GM21825 (cell line): Measurements from ENCODE around the gene CSNK1G2.
"Not testable (repeated sequence)": the region's sequence is repeated elsewhere in the genome, so short reads cannot be mapped to it uniquely, and the experiment has no call there.

Experiments
- ATAC-seq: cut with Tn5 transposase; IDR thresholded peaks from one replicate; pipeline ENCODE4 v1.9.1; 2021; ENCODE audit warnings: mild to moderate bottlenecking, moderate library complexity; ENCODE audit not compliant: unreplicated experiment

CSNK1G2 gene

DNA sequence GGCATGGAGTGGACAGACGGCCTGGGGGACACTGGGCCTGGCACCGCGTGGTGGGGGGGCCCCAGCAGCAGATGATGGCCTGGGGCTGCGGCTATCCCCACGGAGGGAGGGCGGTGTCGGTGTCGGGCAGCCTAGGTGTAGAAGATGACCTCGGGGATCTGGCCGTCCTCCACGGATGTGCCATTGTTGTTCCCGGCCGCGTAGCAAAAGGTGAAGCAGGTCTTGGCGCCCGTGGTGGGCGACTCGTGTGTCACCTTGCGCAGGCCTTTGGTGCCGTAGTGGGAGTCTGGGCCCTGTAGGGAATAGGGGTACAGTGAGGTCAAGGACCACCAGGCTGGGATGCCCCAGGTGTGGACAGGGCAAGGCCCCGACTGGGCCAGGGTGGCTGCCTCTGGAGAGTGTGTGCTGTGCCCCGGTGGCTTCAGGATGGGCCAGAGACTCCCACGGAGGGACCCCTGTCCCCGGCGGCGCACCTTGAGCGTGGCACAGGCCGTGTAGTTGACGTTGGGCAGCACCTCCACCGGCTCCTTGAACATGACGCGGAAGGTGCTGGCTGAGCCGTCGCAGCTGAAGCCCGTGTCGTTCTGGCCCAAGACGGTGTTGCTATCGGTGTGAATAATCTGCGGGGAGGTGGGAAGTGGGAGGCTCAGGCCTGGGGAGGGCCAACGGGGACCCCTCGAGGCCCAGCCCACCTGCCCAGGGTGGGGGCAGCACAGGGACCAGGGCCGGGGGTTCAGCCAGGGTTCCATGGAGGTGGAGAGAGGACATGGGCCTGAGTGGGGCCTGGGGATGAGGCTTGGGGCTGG, 45.6 kb downstream of the CSNK1G2 start:
- ATAC-seq = no peak

DNA sequence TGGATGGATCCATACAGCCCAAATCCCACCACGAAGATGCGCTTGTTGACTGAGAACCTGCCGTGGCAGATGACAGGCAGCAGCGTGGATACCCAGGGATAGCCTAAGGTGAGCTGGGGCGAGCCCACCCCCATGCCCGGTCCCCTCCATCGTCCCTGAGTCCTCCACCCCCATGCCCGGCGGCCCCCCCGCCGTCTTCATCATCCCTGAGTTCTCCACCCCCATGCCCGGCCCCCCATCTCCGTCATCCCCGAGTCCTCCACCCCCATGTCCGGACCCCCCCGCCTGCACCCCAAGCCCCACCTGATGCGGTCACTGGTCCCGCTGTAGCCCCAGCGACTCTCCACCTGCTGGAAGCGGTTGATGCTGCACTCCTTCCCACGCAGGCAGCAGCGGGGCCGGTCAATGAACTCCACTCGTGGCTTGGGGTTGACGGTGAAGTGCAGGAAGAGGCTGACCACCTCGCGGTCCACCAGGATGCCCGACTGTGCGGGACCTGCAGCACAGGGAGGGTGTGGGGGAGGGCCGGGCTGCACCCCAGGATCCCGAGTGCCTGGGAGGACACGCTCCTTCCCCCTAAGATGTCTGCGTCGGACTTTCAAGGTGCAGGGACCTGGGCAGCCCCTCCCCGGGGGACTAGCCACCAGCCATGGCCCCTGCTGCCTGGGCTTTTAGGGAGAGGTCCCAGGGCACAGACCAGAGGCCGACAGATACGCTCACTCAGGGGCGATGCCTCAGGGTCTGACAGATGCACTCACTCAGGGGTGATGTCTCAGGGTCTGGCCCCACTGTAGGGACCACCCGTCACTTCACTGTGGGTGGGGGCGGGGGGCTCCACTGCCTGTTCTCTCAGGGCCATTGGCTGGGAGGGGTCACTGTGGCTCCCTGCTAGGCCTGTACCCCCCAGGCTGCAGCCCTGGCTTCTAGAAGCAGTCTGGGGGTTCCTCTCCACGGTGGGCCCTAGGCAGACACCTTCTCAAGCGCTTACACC, 46.5 kb downstream of the CSNK1G2 start:
- no peak for ATAC-seq

DNA sequence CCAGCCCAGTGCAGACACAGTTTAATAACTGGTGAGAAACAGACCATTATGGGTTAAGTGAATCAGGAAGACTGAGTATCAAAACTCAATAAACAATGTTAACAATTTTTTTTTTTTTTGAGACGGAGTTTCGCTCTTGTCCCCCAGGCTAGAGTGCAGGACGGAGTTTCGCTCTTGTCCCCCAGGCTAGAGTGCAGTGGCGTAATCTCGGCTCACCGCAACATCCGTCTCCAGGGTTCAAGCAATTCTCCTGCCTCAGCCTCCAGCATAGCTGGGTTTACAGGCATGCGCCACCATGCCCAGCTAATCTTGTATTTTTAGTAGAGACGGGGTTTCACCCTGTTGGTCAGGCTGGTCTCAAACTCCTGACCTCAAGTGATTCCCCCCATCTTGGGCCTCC, 47.5 kb downstream of the CSNK1G2 start:
- ATAC-seq = not testable (repeated sequence)

DNA sequence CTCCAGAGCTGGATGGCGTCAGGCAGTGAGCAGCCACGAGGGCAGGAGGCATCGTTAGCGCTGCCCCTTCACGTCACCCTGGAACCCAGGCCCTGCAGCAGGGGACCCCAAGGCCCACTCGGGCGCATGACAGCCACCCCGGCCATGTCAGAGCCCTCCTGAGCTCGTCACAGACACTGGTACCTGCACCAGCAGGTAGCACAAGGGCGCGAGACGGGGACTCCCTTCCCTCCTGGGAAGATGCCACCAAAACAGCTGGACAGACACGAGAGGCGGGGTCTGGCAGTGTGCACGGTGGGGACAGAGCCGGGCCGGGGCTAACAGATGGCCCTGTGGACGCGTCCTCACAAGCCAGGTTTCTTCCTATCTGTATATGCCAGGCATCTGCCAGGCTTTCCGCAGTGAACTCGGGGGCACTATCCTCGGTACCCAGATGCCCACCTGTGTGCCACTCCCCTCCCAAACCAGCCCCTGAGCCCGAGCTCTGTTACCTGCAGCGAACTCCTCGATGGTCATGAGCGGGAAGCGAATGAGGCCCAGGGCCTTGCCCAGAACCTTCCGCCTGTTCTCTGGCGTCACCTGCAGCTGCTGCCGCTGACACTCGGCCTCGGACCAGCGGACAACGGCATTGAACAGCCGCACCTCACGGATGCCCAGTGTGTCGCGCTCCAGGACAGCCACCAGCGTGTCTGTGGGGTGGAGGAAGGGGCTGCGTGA, 48.7 kb downstream of the CSNK1G2 start:
- ATAC-seq = no peak

DNA sequence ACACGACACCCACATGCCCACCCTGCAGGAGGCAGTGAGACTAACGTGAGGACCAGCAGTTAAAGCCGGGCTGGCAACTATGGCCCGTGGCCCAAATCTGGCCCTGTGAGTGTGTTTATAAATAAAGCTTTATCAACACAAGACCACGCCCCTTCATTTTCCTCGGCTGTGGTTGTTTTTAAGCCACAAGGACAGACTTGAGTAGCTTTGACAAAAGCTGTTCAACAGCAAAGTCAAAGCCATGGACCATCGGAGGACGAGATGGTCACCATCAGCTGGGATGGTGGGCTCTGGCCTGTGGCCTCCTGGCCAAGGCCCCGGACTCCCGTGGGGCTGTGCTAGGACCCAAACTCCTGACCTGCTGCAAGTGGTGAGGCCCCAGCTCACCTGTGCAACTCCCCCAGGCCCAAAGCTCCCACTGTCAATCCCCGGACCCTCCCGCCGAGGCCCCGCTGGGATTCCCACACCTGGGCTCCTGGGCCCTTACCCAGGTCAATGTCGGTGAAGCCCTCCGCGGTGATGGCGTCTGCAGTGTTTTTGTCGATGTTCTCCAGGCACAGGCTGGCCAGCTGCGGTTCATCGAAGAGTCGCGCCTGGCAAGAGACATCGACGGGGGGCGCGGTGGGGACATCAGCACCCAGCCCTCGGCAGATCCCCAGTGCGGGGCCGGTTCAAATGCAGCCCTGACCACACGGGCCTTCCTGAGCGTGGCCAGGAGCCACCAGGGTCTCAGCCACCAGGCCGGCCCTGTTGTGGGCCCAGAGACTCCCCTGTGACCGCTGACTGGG, 49.5 kb downstream of the CSNK1G2 start:
- ATAC-seq = no peak

DNA sequence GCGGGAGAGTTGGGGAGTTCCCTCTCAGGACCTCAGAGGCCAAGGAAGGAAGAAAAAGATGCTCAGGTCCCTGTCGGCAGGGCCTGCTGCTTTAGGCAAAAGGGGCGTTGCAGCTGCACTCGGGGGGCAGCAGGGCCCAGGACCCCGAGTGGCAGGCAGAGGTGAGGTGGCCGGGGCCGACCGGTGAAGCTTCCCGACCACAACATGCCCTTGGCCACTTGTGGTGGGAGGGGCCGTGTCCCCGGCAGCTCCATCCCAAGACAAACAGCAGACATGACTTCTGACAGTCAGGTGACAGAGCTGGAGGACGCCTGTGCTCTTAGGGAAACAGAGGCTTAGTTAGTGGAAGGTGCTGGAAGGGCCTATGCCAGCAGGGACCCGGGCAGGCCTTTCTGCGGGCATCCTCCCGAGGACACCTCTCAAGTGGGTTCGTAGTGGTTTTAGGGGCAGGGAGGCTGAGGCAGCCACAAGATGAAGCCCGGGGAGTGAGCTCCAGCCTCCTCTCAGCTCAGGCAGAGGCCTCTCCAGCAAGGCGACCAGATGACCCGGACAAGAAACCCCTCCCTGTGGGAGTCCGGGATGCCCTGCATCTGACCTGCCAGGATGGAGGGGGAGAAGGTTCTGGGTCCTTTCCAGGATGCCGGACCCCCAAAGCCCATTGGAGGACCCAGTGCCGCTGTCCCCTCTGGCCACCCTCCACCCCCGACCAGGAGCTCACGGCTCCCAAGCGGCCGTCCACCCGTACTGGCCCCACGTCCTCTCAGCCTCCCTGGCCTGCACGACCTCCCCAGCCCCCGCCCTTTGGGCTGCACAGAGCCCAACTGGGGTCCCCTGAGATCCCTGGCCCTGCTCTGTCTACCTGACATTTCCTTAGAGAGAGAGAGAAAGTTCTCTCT, 50.3 kb downstream of the CSNK1G2 start:
- ATAC-seq = no peak

DNA sequence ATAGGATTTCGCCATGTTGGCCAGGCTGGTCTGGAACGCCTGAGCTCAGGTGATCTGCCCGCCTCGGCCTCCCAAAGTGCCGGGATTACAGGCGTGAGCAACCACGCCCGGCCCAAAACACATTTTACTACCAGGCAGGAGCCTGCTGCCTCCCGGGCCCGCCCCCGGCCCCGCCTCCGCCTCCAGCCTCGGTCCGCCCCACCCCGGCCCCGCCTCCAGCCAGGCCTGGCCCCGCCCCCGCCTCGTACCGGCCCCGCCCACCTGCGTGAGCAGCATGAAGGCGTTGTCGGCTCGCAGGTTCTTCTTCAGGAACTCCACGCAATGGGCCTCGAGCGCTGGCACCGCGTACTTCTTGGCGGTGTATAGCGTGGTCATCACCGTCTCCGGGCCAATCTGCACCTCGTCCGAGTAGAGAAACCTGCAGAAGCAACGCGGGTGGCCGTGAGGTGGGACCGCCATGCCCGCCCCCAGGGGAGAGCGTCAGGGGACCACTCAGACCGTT, 51.8 kb downstream of the CSNK1G2 start:
- no peak for ATAC-seq

DNA sequence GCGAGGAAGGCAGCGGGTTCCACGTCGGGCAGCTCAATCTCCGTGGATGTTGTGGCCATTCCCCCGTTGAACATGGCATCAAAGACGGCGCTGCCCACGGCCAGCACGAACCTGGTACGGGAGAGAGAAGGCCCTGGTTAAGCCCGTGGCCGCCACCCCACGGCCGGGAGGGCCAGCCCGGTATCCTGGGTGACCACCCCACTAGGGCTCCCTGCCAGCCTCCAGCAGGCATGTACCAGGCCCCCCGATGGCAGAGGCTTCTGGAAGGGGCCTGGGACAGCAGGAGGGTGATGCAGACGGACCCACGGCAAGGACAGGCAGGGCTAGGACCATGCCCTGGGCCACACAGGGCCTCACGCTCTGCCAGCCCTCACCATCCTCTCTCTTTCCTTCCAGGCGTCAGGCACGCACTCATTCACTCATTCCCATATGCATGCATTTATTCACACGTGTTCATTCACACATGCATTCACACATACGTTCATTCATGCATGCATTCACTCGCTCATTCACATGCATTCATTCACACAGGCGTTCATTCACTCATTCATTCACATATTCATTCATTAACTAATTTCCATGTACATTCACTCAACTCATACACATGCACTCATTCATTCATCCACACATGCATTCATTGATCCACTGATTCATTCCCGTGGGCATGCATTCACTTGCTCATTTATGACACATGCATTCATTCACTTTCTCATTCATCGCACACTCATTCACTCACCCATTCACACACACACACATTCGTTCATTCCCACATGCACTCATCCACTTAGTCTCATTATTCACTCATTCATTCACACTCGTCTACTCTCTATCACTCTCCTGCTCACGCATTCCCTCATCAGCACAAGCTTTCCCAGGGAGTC, 56.6 kb downstream of the CSNK1G2 start:
- ATAC-seq = no peak

DNA sequence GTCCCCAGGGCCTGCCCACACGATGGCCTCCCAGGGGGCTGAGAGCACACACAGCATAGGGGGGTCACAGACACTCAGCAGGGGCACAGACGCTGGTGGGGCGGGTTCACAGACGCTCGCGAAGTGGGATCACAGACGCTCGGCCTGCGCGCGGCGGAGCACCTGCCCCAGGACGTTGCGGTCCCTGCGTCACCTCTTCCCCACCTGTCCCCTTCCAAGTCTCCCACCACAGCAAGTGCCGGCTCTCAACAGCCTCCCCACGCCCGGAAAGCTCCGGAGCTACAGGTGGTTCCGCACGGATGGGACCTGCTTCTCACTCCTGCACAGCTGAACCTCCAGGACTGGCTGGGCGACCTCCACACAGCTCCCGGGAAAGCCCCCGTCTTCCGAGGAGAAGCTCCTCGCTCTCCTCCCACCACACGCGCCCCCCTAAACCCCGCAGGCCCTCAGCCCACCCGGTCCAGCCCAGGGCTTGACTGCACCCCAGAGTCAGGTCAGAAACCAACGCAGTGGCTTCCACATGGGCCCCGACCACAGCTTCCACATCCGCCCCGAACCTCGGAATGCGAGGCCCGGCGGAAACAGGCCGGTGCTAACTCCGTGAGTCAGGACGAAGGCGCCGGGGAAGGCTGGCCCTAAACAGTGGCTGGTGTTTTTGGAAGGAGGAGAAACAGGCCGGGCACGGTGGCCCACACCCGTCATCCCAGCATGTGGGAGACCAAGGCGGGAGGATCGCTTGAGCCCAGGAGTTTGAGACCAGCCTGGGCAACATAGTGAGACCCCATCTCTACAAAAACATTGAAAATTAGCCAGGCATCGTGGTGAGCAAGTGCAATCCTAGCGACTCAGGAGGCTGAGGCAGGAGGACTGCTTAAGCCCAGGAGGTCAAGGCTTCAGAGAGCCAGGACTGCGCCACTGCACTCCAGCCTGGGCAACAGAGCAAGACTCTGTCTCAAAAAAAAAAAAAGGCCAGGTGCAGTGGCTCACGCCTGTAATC, 58.0 kb downstream of the CSNK1G2 start:
- ATAC-seq = no peak

DNA sequence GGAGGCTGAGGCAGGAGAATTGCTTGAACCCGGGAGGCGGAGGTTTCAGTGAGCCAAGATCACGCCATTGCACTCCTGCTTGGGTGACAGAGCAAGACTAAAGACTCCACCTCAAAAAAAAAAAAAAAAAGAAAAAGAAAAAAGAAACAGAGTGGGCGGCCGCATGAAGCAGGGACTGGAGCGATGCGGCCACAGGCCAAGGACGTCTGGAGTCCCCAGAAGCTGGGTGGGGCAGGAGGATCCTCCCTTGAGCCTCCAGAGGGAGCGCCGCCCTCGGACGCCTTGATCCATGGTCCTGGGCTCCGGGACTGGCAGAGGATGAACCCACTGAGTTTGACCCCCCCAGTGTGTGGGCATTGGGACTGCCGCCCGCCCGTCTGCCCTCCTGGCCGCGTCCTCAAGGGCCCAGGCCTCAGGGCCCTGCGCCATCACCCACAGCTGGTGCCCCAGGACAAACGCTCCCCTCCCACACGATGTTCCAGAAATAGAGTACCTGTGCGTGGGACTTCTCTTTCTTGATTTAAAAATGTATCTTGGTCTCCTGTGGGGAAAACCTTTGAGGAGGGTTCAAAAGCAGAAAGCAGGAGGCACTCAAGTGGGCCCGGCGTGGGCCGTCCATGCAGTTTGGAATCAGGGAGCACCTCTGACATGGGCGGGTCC, 59.0 kb downstream of the CSNK1G2 start:
- ATAC-seq = no peak

DNA sequence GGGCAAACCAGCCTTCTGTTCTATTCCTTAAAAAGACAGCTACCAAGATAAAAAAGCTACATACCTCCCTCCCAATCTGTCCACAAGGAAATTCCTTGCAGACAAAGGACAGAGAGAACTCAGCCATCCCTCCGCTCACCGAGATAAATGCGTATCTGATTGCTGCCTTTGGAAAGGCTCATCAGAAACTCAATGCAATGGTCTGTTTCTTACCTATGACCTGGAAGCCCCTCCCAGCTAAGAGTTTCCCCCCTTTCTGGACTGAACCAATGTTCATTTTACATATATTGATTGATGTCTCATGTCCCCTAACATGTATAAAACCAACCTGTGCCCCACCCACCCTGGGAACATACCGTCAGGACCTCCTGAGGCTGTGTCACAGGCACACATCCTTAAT, 62.9 kb downstream of the CSNK1G2 start:
- no peak for ATAC-seq

DNA sequence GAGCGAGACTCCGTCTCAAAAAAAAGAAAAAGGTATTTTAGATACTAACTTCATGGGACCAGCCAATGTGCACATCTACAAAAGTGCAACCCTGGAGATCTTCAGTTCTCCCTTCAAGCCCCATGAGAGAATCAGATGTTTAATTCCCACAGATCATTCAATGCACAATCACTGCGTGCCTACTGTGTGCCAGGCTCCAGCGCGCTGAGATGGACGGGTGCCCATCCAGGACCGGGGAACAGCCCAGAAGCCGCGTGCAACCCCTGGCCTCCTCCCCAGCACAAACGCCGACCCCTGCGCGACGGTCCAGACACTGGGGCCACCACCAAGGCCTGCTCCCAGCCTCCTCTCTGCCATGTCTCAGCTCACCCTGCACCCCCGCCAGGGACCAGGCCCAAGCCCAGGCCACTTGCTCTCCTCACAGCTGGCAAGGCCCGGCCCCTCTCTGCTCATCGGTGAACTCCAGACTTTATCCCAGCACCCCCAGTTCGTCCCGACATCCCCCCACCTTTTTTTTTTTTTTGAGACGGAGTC, 69.2 kb downstream of the CSNK1G2 start:
- no peak for ATAC-seq

DNA sequence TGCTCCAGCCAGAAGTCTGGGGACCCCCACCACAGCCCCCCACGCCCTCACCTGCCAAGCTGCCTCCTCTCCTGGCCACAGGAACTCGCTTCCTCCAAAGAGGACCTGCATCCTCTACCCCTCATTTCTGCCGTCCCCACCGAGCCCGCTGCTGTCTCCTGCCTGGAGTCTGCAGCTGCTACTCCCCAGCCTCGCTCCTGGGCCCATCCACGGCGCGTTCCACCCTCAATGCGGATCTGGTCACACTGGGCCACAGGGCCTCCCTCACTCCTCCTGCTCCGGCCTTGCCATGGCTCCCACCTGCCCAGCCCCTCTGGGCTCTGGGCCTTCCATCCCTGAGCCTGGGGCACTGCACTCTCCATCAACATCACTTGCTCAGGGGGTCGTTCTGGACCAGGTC, 70.2 kb downstream of the CSNK1G2 start:
- ATAC-seq = no peak

DNA sequence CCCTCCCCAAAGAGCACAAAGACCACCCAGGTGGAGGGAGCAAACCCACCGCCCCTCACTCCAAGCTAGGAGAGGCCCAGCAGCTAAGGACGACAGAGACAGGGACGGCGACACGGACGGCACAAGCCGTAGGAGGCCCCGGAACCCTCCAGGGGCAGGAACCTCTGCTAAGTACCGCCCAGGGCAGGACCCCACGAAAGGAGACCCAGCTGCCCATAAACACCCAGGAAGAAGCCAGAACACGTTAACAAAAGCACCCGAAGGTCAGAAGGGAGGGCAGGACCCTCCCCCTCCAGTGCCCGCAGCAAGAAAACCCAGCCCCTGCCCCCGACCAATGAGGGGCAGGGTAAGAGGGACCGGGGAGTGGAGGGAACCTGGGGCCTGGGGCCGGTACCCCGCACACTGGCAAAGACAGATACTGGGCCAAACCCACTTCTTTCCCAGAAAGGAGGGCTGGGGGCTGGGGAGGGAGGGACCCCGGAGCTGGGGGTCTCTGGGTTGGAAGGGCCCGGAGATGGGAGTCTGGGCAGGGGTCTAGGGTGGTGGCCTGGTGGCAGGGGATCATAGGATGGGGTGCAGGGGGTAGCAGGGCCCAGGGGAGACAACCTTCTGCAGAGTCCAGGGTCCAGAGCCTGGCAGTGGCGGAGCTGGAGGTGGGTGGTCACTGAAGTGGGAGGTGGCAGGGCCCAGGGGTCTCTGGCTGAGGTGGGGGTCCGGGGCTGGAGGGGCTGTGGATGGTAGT, 72.1 kb downstream of the CSNK1G2 start:
- ATAC-seq = no peak

DNA sequence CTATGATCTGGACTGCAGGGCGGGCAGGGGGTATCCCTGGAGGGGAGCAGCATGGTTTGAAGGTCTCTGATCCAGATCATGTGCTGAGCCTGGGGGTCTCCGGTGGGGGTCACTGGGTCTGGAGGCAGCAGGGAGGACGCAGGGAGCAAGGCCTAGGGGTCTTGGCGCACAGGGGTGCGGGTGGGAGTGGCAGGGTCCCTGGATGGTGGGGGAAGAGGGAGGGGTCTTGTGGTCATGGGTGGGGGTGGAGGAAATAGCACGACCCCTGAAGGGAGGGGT, 72.7 kb downstream of the CSNK1G2 start:
- no peak for ATAC-seq

DNA sequence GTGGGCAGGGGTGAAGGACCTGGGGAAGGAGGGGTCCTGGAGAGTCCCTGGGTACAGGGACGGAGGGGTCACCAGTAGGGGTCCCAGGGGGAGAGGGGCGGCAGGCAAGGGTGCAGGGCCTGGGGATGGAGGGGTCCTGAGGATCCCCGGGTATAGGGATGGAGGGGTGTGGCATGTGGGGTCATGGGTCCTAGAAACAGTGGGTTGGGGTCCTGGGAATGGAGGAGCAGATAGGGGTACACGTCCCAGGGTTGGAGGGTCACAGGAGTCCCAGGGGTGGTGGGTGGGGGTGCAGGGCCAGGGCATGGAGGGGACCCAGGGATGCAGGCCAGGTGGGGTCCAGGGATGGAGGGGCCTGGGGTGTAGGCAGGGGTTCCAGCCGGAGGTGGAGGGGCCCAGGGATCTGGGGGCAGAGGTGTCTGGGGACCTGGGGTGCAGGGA, 73.2 kb downstream of the CSNK1G2 start:
- ATAC-seq = no peak
